ENCODE measurements around the gene LAIR2.

DNA sequence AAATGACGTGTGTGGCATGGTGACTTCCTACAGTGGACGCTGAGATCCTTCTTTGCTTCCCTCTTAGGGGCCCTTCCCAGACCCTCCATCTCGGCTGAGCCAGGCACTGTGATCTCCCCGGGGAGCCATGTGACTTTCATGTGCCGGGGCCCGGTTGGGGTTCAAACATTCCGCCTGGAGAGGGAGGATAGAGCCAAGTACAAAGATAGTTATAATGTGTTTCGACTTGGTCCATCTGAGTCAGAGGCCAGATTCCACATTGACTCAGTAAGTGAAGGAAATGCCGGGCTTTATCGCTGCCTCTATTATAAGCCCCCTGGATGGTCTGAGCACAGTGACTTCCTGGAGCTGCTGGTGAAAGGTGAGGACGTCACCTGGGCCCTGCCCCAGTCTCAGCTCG, 5.2 kb downstream of the LAIR2 start:
- no peak for TF ChIP-seq ZBTB7A (IDR thresholded peaks at IDR 0.05; ENCODE audit: low read depth)
- TF ChIP-seq, protein P1, sequence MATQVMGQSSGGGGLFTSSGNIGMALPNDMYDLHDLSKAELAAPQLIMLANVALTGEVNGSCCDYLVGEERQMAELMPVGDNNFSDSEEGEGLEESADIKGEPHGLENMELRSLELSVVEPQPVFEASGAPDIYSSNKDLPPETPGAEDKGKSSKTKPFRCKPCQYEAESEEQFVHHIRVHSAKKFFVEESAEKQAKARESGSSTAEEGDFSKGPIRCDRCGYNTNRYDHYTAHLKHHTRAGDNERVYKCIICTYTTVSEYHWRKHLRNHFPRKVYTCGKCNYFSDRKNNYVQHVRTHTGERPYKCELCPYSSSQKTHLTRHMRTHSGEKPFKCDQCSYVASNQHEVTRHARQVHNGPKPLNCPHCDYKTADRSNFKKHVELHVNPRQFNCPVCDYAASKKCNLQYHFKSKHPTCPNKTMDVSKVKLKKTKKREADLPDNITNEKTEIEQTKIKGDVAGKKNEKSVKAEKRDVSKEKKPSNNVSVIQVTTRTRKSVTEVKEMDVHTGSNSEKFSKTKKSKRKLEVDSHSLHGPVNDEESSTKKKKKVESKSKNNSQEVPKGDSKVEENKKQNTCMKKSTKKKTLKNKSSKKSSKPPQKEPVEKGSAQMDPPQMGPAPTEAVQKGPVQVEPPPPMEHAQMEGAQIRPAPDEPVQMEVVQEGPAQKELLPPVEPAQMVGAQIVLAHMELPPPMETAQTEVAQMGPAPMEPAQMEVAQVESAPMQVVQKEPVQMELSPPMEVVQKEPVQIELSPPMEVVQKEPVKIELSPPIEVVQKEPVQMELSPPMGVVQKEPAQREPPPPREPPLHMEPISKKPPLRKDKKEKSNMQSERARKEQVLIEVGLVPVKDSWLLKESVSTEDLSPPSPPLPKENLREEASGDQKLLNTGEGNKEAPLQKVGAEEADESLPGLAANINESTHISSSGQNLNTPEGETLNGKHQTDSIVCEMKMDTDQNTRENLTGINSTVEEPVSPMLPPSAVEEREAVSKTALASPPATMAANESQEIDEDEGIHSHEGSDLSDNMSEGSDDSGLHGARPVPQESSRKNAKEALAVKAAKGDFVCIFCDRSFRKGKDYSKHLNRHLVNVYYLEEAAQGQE (IDR thresholded peaks at IDR 0.05; ENCODE audit: low read depth), result no peak
